OCI-LY7 (cell line): Measurements from ENCODE around the gene SLC5A10.

Experiments
- EZH2phosphoT487 ChIP-seq: fragments of 200-600 bp; sonication (generic); IDR thresholded peaks from 2 replicates; pipeline ENCODE4 v1.6.1; 2018; ENCODE audit warnings: low read depth, borderline replicate concordance, mild to moderate bottlenecking, mixed run types, antibody characterized with exemption, low read length, moderate library complexity, mixed read lengths
- TF ChIP-seq, protein P1 (sequence below): fragments of 200-600 bp; sonication (generic); conservative IDR thresholded peaks from 2 replicates; pipeline ENCODE4 v1.5.1; 2014; ENCODE audit warnings: mild to moderate bottlenecking, antibody characterized with exemption, low read length, moderate library complexity, mixed read lengths

DNA sequence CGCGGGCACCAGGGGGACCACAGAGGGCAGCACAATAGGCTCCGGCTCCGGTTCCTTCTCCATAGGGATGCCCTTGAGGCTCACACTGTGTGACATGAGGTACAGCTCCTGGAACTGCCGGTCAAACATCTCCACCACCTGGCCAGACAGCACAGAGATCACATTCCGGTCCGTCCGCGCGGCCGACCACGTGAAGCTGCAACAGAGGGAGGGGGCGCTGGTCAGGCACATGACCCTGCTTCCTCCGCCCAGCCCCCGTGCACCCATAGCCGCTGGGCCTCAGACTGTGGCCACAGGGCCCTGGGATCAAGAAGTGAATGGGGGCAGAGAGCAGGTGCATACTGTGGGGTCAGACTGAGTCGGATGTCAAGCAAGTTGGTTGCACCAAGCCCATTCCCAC, 26.7 kb downstream of the SLC5A10 start:
- TF ChIP-seq, protein P1, sequence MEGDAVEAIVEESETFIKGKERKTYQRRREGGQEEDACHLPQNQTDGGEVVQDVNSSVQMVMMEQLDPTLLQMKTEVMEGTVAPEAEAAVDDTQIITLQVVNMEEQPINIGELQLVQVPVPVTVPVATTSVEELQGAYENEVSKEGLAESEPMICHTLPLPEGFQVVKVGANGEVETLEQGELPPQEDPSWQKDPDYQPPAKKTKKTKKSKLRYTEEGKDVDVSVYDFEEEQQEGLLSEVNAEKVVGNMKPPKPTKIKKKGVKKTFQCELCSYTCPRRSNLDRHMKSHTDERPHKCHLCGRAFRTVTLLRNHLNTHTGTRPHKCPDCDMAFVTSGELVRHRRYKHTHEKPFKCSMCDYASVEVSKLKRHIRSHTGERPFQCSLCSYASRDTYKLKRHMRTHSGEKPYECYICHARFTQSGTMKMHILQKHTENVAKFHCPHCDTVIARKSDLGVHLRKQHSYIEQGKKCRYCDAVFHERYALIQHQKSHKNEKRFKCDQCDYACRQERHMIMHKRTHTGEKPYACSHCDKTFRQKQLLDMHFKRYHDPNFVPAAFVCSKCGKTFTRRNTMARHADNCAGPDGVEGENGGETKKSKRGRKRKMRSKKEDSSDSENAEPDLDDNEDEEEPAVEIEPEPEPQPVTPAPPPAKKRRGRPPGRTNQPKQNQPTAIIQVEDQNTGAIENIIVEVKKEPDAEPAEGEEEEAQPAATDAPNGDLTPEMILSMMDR = no peak
- no peak for TF ChIP-seq EZH2phosphoT487
